Adipose tissue (tissue), 3 donors: ENCODE results near the gene FAM217A. TPM values are rescaled to one million over a fixed set of nuclear protein-coding genes. Genes with fewer than 3 reads are reported as not detected.
"Not testable (repeated sequence)": the region's sequence is repeated elsewhere in the genome, so short reads cannot be mapped to it uniquely, and the experiment has no call there.

Source experiments
- H3K27ac ChIP-seq: one replicate; pipeline ENCODE4 v1.5.1; 2013; ENCODE audit warnings: low read depth, low read length
- WGBS, 3 donors: extraction: QIAGEN DNeasy Blood & Tissue Kit; methylation state at CpG; one replicate each; pipeline ENCODE4 v1.1.7; 2013; 5-methylcytosine and 5-hydroxymethylcytosine counted together
- polyA plus RNA-seq, 3 donors: library from polyadenylated mRNA; stranded (reverse); fragments of 200-250 nt; gene quantifications; one replicate each; pipeline ENCODE4 v1.2.3, GENCODE V29; 2013
- donor health status: healthy with polysubstance abuse.
- donor health status: Bipolar disorder and iron deficiency.
- donor health status: healthy.

The FAM217A gene, protein sequence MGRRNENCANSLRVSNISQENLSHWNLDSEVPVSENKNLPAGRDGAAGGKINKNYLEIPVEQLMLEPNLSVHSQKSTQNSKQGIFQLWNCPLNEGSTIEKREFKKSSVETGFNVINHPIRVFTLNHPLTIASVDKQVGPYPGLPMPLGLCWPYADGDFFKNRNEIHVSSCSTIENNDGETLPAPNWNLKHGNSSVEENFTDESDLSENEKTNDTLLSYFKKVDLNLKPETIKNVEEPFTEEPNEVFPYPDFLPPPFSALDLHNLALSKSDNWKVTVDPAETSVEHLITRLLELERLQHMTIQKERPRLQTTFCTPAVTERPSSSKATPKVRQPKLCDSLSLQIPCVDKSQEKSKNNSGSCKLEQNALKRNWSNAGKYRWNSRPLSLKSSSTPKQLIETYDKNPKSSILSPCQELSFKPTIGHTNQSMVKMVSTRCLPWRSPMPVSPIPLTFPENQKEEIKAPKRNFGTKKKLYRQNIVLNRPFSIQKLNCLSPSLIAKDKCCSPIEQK
- under 1 TPM in 2 of 3 donors, not detected in 1; 0.11 to 0.31 TPM for polyA plus RNA-seq

- H3K27ac ChIP-seq, result no peak within 1 kb of the TSS
- 45 to 73% (median 49%) methylated on average over 48 to 91 of the region's 91 CpGs for WGBS, 3 donors
Measured at GRCh38 chr6:4078691-4079471, at the start of gene FAM217A. FAM217A (minus strand) TSS chr6:4079137; CDS start chr6:4077414, 1,723 bp downstream.

- WGBS, 3 donors, result 22 to 40% (median 35%) methylated on average over 1 of the region's 1 CpG
Measured at GRCh38 chr6:4128072-4128471, 49.1 kb upstream of the FAM217A start.

GRCh38 chr6:4125933-4126864 lies 47.3 kb upstream of the FAM217A start:
- no peak overlapping the region for H3K27ac ChIP-seq
- 70 to 80% (median 77%) methylated on average over 8 of the region's 8 CpGs for WGBS, 3 donors

More at GRCh38 chr6:4128072-4128471, 49.1 kb upstream of the FAM217A start:
- H3K27ac ChIP-seq, result no peak overlapping the region

DNA sequence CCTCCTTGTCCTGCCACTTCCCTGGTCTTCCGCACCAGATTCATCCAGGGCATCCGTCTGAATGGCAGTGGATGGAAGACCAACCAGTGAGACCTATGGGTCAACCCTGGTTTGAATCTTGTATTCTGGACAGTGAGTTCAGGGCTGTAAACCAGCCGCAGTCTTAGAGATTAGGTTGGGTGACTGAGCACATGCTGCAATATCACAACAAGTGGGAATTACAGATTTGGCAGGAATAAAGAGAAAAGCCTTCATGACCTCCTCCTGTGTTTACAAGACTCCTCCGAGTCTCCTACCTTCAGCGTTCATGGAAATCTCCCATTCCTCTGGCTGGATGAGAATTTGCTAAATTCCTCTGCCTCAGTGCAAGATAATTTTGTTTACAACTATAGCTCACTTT lies 46.6 kb upstream of the FAM217A start:
- WGBS, 3 donors, result 69 to 86% (median 83%) methylated on average over 5 of the region's 5 CpGs
- H3K27ac ChIP-seq, result no peak overlapping the region

- 13 to 50% (median 48%) methylated on average over 1 of the region's 1 CpG for WGBS, 3 donors
Measured at GRCh38 chr6:4124351-4124750, 45.4 kb upstream of the FAM217A start.

GRCh38 chr6:4115741-4116140 lies 36.8 kb upstream of the FAM217A start:
- H3K27ac ChIP-seq, result no peak overlapping the region
- WGBS, 3 donors, result 92 to 97% (median 96%) methylated on average over 4 of the region's 4 CpGs

More at GRCh38 chr6:4124351-4124750, 45.4 kb upstream of the FAM217A start:
- no peak overlapping the region for H3K27ac ChIP-seq

- 80 to 95% (median 87%) methylated on average over 3 of the region's 3 CpGs for WGBS, 3 donors
- no peak overlapping the region for H3K27ac ChIP-seq
Measured at GRCh38 chr6:4114123-4114522, 35.2 kb upstream of the FAM217A start.

DNA sequence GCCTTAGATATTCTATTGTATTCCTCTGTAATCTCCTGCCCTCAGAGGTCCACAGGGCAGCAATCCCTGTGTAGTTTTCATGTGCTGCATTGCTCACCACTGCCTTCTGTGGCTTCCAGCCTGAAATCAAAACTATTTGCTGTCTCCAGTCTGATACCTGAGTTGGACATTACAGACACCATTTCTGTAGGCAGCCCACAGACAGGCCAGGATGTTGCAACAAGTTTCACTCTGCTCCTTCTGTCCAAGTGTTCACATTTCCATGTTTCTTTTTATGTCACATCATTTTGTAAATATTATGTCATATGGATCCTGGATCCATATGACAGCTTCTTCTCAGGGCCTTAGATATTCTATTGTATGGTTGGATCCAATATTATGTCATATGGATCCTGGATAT lies 34.7 kb upstream of the FAM217A start:
- H3K27ac ChIP-seq, result no peak overlapping the region

GRCh38 chr6:4112366-4112765 lies 33.4 kb upstream of the FAM217A start:
- WGBS, 3 donors, result 93 to 96% (median 94%) methylated on average over 3 of the region's 3 CpGs
- no peak overlapping the region for H3K27ac ChIP-seq

DNA sequence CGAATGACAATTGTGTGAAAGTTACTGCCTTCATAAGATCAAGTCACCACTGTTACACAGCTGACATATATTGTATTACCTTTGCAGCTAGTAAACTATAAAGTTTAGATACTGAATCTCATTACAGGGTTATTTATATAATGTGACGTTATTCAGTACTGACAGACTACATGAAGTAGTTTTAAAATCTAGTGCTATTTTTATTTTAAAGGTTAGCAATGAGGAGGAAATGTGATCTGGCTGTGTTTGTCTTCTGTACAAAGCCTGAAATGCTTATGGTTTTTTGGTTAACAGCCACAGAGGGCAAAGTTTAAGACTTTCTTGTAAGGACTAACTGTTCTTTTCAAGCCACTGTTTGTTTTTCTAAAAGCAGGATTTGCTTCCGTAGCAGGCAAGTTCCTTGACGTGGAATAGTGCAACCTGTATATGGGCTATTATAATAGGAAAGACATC lies 30.5 kb upstream of the FAM217A start:
- 17 to 65% (median 45%) methylated on average over 4 of the region's 4 CpGs for WGBS, 3 donors
- H3K27ac ChIP-seq, result not testable (repeated sequence)

GRCh38 chr6:4108561-4109093 lies 29.7 kb upstream of the FAM217A start:
- H3K27ac ChIP-seq, result no peak overlapping the region
- WGBS, 3 donors, result 68 to 82% (median 81%) methylated on average over 9 of the region's 9 CpGs

DNA sequence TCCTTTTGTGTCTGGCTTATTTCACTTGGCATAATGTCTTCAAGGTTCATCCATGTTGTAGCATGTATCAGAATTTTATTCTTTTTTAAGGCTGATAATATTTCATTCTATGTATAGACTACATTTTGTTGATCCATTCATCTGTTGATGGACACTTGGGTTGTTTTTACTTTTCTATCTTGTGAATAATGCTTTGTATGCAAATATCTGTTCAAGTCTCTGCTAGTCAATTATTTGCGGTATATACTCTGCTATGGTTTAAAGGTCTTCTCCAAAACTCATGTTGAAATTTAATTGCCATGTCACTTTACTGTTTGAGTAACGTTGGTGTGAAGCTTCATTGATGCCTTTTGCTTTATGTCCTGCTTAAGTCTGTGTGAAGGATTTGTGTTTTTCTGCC lies 28.9 kb upstream of the FAM217A start:
- 74 to 94% (median 88%) methylated on average over 2 of the region's 2 CpGs for WGBS, 3 donors
- H3K27ac ChIP-seq, result no peak overlapping the region

DNA sequence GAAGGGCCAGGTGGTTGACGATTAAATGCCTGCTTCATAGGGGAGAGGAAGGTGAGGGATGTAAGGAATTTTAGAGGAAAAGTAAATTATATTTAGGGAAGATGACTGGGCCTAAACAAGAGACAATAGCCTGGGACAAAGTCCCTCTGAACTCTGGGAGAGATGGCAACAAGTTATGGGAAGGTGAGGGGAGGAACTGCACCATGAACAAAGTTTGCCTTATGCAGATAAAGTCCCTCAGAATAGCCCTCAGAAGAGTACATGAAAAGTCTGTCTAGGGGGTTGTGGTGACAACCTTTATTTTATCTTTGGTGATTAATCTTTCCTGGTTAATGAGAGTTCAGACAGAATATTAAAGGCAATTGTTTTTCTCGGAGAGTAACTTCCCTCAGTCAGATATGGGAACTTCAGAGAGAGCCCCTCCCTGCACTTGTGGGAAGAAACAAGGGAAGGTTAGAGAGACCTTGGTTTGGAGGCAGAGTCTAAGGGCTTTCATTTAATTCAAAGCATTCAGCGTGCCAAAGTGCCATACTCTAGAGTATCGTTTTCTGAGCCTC lies 27.1 kb upstream of the FAM217A start:
- H3K27ac ChIP-seq, result no peak overlapping the region
- 31 to 78% (median 72%) methylated on average over 4 of the region's 4 CpGs for WGBS, 3 donors

DNA sequence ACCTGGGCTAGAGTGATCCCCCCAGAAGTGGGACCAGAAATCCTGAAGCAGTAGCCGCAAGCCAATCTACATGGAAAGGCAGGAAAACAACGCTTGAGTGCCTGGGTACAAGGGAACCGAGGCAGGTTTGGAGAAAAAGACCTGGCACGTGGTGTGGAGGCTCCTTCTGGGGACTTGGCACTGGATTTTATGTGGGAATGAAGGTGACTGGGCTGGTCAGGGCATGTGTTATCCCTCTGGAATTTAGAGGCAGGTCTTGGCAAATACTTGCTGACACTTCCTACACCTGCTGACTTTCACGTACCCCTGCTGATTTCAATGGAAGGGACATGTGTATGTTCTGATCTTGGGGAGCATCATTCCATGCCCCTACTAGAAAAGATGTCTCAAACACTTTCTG lies 25.0 kb upstream of the FAM217A start:
- 42 to 84% (median 79%) methylated on average over 5 of the region's 5 CpGs for WGBS, 3 donors
- H3K27ac ChIP-seq, result no peak overlapping the region

DNA sequence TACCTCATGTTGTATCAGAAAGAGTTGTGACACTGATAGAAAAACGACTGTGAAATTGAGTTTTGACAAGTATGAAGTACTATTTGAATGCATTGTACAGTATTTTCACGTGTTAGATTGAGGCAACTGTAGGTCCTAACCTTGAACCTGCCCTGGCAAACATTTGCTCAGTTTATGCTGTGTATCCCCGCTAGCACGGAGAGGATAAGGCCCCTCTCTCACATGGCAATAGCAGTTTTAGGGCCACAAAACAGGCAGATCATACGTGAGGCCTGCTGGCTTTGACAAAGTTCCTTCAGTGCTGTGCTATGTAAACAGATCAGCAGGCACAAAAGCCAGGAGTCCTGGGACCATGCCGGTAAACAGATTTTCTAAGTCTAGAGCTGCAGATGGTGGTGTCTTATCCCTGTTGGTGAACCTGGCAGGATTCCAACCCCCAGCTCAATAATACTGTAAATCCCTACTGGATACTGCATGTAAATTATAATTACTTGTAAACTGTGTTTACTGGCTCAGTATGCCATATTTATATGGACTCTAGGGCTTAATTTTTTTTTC lies 23.8 kb upstream of the FAM217A start:
- WGBS, 3 donors, result 29 to 79% (median 78%) methylated on average over 6 of the region's 6 CpGs
- no peak overlapping the region for H3K27ac ChIP-seq

DNA sequence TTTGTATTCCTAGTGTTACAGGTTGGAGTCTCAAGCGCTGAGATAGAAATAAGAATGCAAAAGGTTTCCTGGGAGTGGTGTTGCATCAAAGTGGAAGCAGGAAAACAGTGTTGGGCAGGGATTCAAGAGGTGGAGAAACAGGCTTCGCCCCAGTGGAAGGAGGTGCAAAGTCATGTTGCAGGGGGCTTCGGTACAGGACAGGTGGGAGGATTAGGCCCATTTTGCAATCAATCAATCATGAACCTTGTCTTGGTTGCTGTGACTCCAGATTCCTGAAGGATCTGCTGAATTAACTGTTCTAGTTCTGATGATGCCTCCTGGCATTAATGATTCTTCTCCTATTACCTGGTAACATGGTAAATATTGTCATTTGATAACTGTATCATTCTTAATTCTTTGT lies 22.4 kb upstream of the FAM217A start:
- WGBS, 3 donors, result 53 to 82% (median 71%) methylated on average over 3 of the region's 3 CpGs
- H3K27ac ChIP-seq, result no peak overlapping the region

DNA sequence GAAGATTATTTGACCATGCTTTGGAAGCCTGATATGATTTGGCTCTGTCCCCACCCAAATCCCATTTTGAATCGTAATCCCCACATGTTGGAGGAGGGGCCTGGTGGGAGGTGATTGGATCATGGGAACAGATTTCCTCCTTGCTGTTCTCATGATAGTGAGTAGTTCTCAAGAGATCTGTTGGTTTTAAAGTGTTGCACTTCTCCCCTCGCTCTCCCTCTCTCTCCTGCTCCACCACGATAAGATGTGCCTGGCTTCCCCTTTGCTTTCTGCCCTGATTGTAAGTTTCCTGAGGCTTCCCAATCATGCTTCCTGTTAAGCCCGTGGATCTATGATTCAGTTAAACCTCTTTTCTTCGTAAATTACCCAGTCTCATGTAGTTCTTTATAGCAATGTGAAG lies 21.7 kb upstream of the FAM217A start:
- no peak overlapping the region for H3K27ac ChIP-seq
- WGBS, 3 donors, result 63 to 88% (median 70%) methylated on average over 5 of the region's 5 CpGs
